ENCODE results near the gene CTNNA1.

Gene CTNNA1

DNA sequence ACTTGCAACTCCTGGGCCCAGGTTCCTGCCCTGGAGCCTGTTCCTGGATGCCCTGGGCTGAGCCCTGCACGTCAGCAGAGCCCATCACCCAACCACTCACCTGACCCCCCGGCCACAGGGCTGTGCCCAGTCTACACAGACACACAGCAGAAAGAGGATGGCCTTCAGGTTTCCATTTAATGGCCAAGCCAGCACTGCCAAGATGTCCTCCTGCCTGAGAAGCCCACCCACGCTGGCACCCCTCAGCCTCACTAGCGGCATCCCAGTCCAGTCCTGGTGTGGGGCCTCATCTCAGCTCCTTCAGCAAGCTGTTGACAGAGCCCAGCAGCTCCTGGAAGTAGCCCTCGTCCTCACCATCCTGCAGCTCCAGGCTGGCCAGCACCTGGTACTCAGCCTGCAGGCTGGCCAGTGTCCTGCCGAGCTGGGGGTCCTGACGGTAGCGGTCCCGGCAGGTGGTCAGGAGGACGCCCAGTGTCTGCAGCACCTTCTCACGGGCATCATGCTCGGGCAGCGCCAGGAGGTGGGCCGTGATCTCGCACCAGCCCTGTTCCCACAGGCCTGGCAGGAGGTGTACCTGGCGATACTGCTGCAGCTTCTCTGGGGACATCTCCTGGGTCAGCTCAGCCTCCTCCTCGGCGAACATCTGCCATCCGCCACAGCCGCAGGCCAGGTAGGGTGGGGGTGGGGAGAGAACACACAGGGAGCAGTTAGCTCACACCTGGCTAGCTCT lies 193.8 kb downstream of the CTNNA1 start:
- Mint-ChIP-seq H3K27ac (no peak overlapping the region), H3K27me3 (ENCODE audit: low read depth, poor library complexity) (peaks cover 3% of the 10 kb centered on the region), H3K4me1 (peaks cover 87% of the 10 kb centered on the region), H3K4me3 (no peak overlapping the region), H3K9me3 (no peaks in the 10 kb centered on the region), H3K36me3 (ENCODE audit: low read depth) (no peaks in the 10 kb centered on the region)
- no peak for DNase-seq
- no peak for TF ChIP-seq CTCF (IDR thresholded peaks at IDR 0.05)

GRCh38 chr5:138947780-138948179 lies 194.6 kb downstream of the CTNNA1 start:
- Mint-ChIP-seq H3K9me3 (no peaks in the 10 kb centered on the region), H3K36me3 (ENCODE audit: low read depth) (no peaks in the 10 kb centered on the region), H3K4me1 (peaks cover 91% of the 10 kb centered on the region), H3K27ac (no peak overlapping the region), H3K4me3 (no peak overlapping the region), H3K27me3 (ENCODE audit: low read depth, poor library complexity) (no peaks in the 10 kb centered on the region)
- no peak for DNase-seq
- no peak for TF ChIP-seq CTCF (IDR thresholded peaks at IDR 0.05)

- TF ChIP-seq CTCF (IDR thresholded peaks at IDR 0.05), result no peak
- no peaks in the 10 kb centered on the region for H3K36me3 Mint-ChIP-seq (ENCODE audit: low read depth)
- H3K27me3 Mint-ChIP-seq (ENCODE audit: low read depth, poor library complexity), result peaks cover under 1% of the 10 kb centered on the region
- DNase-seq, result peak; percentile 25
- peak overlapping the region; percentile 94 for H3K27ac Mint-ChIP-seq
- no peaks in the 10 kb centered on the region for H3K9me3 Mint-ChIP-seq
- H3K4me1 Mint-ChIP-seq, result peaks cover 91% of the 10 kb centered on the region
- H3K4me3 Mint-ChIP-seq, result peak overlapping the region; percentile 64
These were observed 195.4 kb downstream of the CTNNA1 start for GRCh38 chr5:138948471-138949222.

DNA sequence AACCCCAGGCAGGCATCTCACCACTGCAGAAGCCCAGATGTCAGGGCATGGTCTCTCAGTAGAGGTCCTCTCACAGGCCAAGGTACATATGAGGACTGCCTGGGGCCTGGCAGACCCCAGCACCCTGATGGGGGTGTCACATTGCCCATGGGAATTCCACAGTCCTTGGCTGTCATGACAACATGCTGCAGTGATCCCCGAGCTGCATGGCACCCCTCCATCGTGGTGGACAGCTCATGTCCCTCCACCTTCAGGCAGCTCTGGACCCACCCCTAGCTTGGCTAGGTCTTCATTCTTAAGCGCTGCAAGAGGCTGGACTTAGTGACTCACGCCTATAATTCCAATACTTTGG lies 196.0 kb downstream of the CTNNA1 start:
- Mint-ChIP-seq H3K36me3 (ENCODE audit: low read depth) (no peaks in the 10 kb centered on the region), H3K27ac (peak overlapping the region; percentile 94), H3K9me3 (no peaks in the 10 kb centered on the region), H3K27me3 (ENCODE audit: low read depth, poor library complexity) (peaks cover 2% of the 10 kb centered on the region), H3K4me3 (no peak overlapping the region), H3K4me1 (peaks cover 91% of the 10 kb centered on the region)
- DNase-seq, result no peak
- TF ChIP-seq CTCF (IDR thresholded peaks at IDR 0.05), result no peak

GRCh38 chr5:138949988-138950387 lies 196.8 kb downstream of the CTNNA1 start:
- Mint-ChIP-seq H3K4me1 (peaks cover 91% of the 10 kb centered on the region), H3K9me3 (no peaks in the 10 kb centered on the region), H3K36me3 (ENCODE audit: low read depth) (no peaks in the 10 kb centered on the region), H3K4me3 (peak overlapping the region; percentile 40), H3K27ac (no peak overlapping the region), H3K27me3 (ENCODE audit: low read depth, poor library complexity) (peaks cover 2% of the 10 kb centered on the region)
- no peak for TF ChIP-seq CTCF (IDR thresholded peaks at IDR 0.05)
- no peak for DNase-seq
